SK-N-SH treated with all-trans-retinoic acid at 6 μM for 48 hours (cell line): ENCODE measurements around the gene DGKI.

Source experiments
- ATAC-seq: fragments of 200-7000 bp; cut with Tn5 transposase; 3 replicates; pipeline ENCODE4 v1.9.1; 2020; ENCODE audit warnings: mild to moderate bottlenecking, moderate library complexity
- ARNTL ChIP-seq: fragments of 450-650 bp; formaldehyde crosslinking; IDR thresholded peaks from 2 replicates; pipeline ENCODE4 v1.5.0; 2020; ENCODE audit warnings: low read depth, mild to moderate bottlenecking, moderate library complexity, borderline replicate concordance
- BACH2 ChIP-seq: fragments of 250-450 bp; sonication (Bioruptor Pico); IDR thresholded peaks from 2 replicates; pipeline ENCODE4 v1.9.0; 2021; ENCODE audit warnings: mild to moderate bottlenecking, borderline replicate concordance
- CSDC2 ChIP-seq: fragments of 250-450 bp; sonication (Bioruptor Pico); IDR thresholded peaks from 2 replicates; pipeline ENCODE4 v1.5.0; 2020; ENCODE audit warnings: mild to moderate bottlenecking, moderate library complexity
- ESRRG ChIP-seq: fragments of 250-450 bp; sonication (Bioruptor Pico); IDR thresholded peaks from 2 replicates; pipeline ENCODE4 v1.6.1; 2021; ENCODE audit warnings: mild to moderate bottlenecking
- ISL1 ChIP-seq: fragments of 250-450 bp; sonication (Bioruptor Pico); IDR thresholded peaks from 2 replicates; pipeline ENCODE4 v2.1.2; 2022; ENCODE audit warnings: mild to moderate bottlenecking, moderate library complexity
- OSR1 ChIP-seq: fragments of 250-450 bp; sonication (Bioruptor Pico); IDR thresholded peaks from 2 replicates; pipeline ENCODE4 v1.8.0; 2022; ENCODE audit warnings: moderate library complexity, mild to moderate bottlenecking, inconsistent platforms
- PPARA ChIP-seq: fragments of 250-450 bp; sonication (Bioruptor Pico); IDR thresholded peaks from 2 replicates; pipeline ENCODE4 v1.5.0; 2020; ENCODE audit warnings: mild to moderate bottlenecking, borderline replicate concordance
- RARB ChIP-seq: fragments of 250-450 bp; sonication (Bioruptor Pico); IDR thresholded peaks from 2 replicates; pipeline ENCODE4 v1.8.0; 2021; ENCODE audit warnings: mild to moderate bottlenecking, moderate library complexity
- TCF4 ChIP-seq: fragments of 250-450 bp; sonication (Bioruptor Pico); IDR thresholded peaks from 2 replicates; pipeline ENCODE4 v1.8.0; 2021; ENCODE audit warnings: mild to moderate bottlenecking, moderate library complexity, borderline replicate concordance
- TOX ChIP-seq: fragments of 250-450 bp; sonication (Bioruptor Pico); IDR thresholded peaks from 2 replicates; pipeline ENCODE4 v1.8.0; 2021; ENCODE audit warnings: mild to moderate bottlenecking, moderate library complexity, borderline replicate concordance
- ZC3H10 ChIP-seq: fragments of 250-450 bp; sonication (Bioruptor Pico); IDR thresholded peaks from 2 replicates; pipeline ENCODE4 v1.5.1; 2021; ENCODE audit warnings: mild to moderate bottlenecking, moderate library complexity
- ZNF565 ChIP-seq: fragments of 450-650 bp; formaldehyde crosslinking; conservative IDR thresholded peaks from 2 replicates; pipeline ENCODE4 v1.5.0; 2020; ENCODE audit warnings: low read depth, mild to moderate bottlenecking, moderate library complexity
- ZNF70 ChIP-seq: fragments of 450-650 bp; formaldehyde crosslinking; IDR thresholded peaks from 2 replicates; pipeline ENCODE4 v1.5.0; 2020; ENCODE audit warnings: mild to moderate bottlenecking, moderate library complexity
- ZNF8 ChIP-seq: fragments of 450-650 bp; formaldehyde crosslinking; IDR thresholded peaks from 2 replicates; pipeline ENCODE4 v1.5.0; 2020; ENCODE audit warnings: mild to moderate bottlenecking, moderate library complexity
- TF ChIP-seq, protein P1 (sequence below): fragments of 250-450 bp; sonication (Bioruptor Pico); IDR thresholded peaks from 2 replicates; pipeline ENCODE4 v1.8.0; 2020; ENCODE audit warnings: mild to moderate bottlenecking, moderate library complexity, borderline replicate concordance
- TF ChIP-seq, protein P2 (sequence below): fragments of 250-450 bp; sonication (Bioruptor Pico); IDR thresholded peaks from 2 replicates; pipeline ENCODE4 v1.8.0; 2021; ENCODE audit warnings: low read depth, mild to moderate bottlenecking, moderate library complexity, borderline replicate concordance
- TF ChIP-seq, protein P3 (sequence below): fragments of 250-450 bp; sonication (Bioruptor Pico); IDR thresholded peaks from 2 replicates; pipeline ENCODE4 v1.5.1; 2020; ENCODE audit warnings: low read depth, mild to moderate bottlenecking, moderate library complexity

The DGKI gene

DNA sequence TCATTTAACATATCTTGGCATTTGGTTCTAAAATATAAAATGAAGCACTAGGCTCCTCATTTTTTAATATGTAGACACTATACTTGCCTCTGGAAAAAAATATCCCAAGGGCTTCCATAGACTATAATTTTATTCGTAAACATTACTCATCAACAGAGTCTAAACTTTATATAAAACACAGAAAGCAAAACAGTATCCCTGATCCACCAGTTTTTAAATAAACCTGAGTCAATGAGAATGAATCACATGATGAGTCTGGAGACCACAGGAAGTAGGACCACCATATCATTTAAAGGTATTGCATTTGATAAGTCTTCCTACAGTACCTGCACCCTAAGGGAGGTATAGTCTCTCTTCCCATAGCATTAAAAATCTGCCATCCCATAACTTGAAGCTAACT lies 228.0 kb downstream of the DGKI start:
- TF ChIP-seq TOX (CRISPR knock-in tag) (no peak), OSR1 (CRISPR knock-in tag) (no peak)
- TF ChIP-seq, protein P1, sequence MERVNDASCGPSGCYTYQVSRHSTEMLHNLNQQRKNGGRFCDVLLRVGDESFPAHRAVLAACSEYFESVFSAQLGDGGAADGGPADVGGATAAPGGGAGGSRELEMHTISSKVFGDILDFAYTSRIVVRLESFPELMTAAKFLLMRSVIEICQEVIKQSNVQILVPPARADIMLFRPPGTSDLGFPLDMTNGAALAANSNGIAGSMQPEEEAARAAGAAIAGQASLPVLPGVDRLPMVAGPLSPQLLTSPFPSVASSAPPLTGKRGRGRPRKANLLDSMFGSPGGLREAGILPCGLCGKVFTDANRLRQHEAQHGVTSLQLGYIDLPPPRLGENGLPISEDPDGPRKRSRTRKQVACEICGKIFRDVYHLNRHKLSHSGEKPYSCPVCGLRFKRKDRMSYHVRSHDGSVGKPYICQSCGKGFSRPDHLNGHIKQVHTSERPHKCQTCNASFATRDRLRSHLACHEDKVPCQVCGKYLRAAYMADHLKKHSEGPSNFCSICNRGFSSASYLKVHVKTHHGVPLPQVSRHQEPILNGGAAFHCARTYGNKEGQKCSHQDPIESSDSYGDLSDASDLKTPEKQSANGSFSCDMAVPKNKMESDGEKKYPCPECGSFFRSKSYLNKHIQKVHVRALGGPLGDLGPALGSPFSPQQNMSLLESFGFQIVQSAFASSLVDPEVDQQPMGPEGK (CRISPR knock-in tag), result no peak
- ATAC-seq, result no peak

DNA sequence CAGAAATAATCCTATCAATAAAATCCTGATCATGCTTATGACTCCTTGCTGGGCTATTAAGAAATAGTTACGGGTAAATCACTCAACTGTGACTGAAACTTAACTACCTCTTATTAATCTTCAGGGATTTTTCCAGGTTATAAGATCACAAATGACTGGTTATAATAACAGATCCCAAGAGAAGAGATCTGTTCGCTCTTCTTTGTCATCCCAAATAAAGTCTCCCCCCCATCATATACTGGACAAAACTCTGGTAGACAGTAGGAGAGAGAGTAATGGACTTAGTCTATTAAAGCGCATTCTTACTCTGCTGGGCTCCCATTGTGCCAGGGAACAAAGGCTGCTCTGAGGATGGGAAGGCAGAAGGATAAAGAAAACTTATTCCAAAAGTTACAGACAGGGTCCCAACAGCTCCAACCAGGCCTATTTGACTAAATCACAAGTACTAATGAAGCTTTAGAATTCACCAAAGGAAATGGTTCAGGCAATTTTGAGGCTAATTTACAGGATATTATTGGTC lies 233.7 kb downstream of the DGKI start:
- no peak for ATAC-seq
- TF ChIP-seq BACH2 (CRISPR knock-in tag), result no peak
- no peak for TF ChIP-seq ESRRG
- TF ChIP-seq ZC3H10 (CRISPR knock-in tag), result no peak
- TF ChIP-seq, protein P2, sequence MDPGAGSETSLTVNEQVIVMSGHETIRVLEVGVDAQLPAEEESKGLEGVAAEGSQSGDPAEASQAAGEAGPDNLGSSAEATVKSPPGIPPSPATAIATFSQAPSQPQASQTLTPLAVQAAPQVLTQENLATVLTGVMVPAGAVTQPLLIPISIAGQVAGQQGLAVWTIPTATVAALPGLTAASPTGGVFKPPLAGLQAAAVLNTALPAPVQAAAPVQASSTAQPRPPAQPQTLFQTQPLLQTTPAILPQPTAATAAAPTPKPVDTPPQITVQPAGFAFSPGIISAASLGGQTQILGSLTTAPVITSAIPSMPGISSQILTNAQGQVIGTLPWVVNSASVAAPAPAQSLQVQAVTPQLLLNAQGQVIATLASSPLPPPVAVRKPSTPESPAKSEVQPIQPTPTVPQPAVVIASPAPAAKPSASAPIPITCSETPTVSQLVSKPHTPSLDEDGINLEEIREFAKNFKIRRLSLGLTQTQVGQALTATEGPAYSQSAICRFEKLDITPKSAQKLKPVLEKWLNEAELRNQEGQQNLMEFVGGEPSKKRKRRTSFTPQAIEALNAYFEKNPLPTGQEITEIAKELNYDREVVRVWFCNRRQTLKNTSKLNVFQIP, result no peak
- no peak for TF ChIP-seq ZNF565
- no peak for TF ChIP-seq CSDC2 (CRISPR knock-in tag)
- no peak for TF ChIP-seq RARB (CRISPR knock-in tag)
- no peak for TF ChIP-seq ARNTL (CRISPR knock-in tag)
- TF ChIP-seq TOX (CRISPR knock-in tag), result no peak
- no peak for TF ChIP-seq ZNF70 (CRISPR knock-in tag)
- TF ChIP-seq, protein P1 (CRISPR knock-in tag), result no peak
- TF ChIP-seq ZNF8 (CRISPR knock-in tag), result no peak
- TF ChIP-seq ISL1 (CRISPR knock-in tag), result no peak

DNA sequence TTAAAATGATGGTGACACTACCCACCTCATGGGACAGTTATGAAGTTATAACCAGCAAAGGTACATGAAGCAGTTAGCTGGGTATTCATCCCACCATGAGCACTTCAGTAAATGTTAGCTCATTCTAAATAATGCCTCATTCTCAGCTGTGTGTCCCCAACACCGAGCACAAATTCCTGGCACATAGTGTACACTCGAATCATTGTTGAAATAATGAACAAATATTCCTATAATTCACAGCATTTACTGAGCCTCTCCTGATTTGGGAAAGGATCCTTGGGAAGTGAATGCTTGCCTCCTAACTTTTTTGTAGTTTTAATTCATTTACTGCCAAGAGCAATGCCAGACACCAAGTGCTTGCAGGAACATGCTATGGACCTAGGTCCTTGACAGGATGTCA lies 235.2 kb downstream of the DGKI start:
- TF ChIP-seq PPARA (CRISPR knock-in tag) (no peak), ZNF565 (no peak), ZC3H10 (CRISPR knock-in tag) (no peak), OSR1 (CRISPR knock-in tag) (no peak), ISL1 (CRISPR knock-in tag) (no peak), ESRRG (no peak), TCF4 (CRISPR knock-in tag) (no peak), BACH2 (CRISPR knock-in tag) (no peak), RARB (CRISPR knock-in tag) (no peak), ZNF70 (CRISPR knock-in tag) (no peak), TOX (CRISPR knock-in tag) (no peak), CSDC2 (CRISPR knock-in tag) (no peak)
- TF ChIP-seq, protein P3, sequence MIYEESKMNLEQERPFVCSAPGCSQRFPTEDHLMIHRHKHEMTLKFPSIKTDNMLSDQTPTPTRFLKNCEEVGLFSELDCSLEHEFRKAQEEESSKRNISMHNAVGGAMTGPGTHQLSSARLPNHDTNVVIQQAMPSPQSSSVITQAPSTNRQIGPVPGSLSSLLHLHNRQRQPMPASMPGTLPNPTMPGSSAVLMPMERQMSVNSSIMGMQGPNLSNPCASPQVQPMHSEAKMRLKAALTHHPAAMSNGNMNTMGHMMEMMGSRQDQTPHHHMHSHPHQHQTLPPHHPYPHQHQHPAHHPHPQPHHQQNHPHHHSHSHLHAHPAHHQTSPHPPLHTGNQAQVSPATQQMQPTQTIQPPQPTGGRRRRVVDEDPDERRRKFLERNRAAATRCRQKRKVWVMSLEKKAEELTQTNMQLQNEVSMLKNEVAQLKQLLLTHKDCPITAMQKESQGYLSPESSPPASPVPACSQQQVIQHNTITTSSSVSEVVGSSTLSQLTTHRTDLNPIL (CRISPR knock-in tag), result no peak
- TF ChIP-seq, protein P2, result no peak
- TF ChIP-seq, protein P1 (CRISPR knock-in tag), result no peak
- no peak for ATAC-seq
